ENCODE results near the gene KIF12. TPM values are rescaled to one million over a fixed set of nuclear protein-coding genes. Genes with fewer than 3 reads are reported as not detected.

KIF12 gene
- total RNA-seq, 1 donor from 2014 or later, result 15.8 TPM

- DNase-seq (ENCODE audit: low read depth), result no peak
- Histone ChIP-seq H3K27me3 (ENCODE audit: control insufficient read depth, insufficient read depth, low read length) (peaks cover 13% of the 10 kb centered on the region), H3K36me3 (ENCODE audit: control insufficient read depth, insufficient read depth, low read length) (no peaks in the 10 kb centered on the region), H3K4me3 (ENCODE audit: low read depth, low read length) (no peak overlapping the region)
- TF ChIP-seq CTCF (IDR thresholded peaks at IDR 0.05; ENCODE audit: insufficient read depth, low read length, poor library complexity, severe bottlenecking), result no peak
Measured at GRCh38 chr9:114115654-114116125, 16.6 kb upstream of the KIF12 start.

GRCh38 chr9:114114364-114114763 lies 15.3 kb upstream of the KIF12 start:
- no peaks in the 10 kb centered on the region for H3K36me3 ChIP-seq (ENCODE audit: control insufficient read depth, insufficient read depth, low read length)
- TF ChIP-seq CTCF (IDR thresholded peaks at IDR 0.05; ENCODE audit: insufficient read depth, low read length, poor library complexity, severe bottlenecking), result no peak
- no peak overlapping the region for H3K4me3 ChIP-seq (ENCODE audit: low read depth, low read length)
- H3K27me3 ChIP-seq (ENCODE audit: control insufficient read depth, insufficient read depth, low read length), result peaks cover 11% of the 10 kb centered on the region
- DNase-seq (ENCODE audit: low read depth), result no peak

GRCh38 chr9:114112778-114113584 lies 13.9 kb upstream of the KIF12 start:
- Histone ChIP-seq H3K4me3 (ENCODE audit: low read depth, low read length) (no peak overlapping the region), H3K36me3 (ENCODE audit: control insufficient read depth, insufficient read depth, low read length) (no peaks in the 10 kb centered on the region), H3K27me3 (ENCODE audit: control insufficient read depth, insufficient read depth, low read length) (peaks cover 5% of the 10 kb centered on the region)
- no peak for TF ChIP-seq CTCF (IDR thresholded peaks at IDR 0.05; ENCODE audit: insufficient read depth, low read length, poor library complexity, severe bottlenecking)
- DNase-seq (ENCODE audit: low read depth), result no peak

- DNase-seq (ENCODE audit: low read depth), result no peak
- no peaks in the 10 kb centered on the region for H3K36me3 ChIP-seq (ENCODE audit: control insufficient read depth, insufficient read depth, low read length)
Measured at GRCh38 chr9:114112325-114112724, 13.2 kb upstream of the KIF12 start.

GRCh38 chr9:114110180-114110579 lies 11.1 kb upstream of the KIF12 start:
- no peak for TF ChIP-seq CTCF (IDR thresholded peaks at IDR 0.05; ENCODE audit: insufficient read depth, low read length, poor library complexity, severe bottlenecking)
- peak; percentile 82 for DNase-seq (ENCODE audit: low read depth)
- no peak overlapping the region for H3K4me3 ChIP-seq (ENCODE audit: low read depth, low read length)
- no peaks in the 10 kb centered on the region for H3K27me3 ChIP-seq (ENCODE audit: control insufficient read depth, insufficient read depth, low read length)
- H3K36me3 ChIP-seq (ENCODE audit: control insufficient read depth, insufficient read depth, low read length), result no peaks in the 10 kb centered on the region

More at GRCh38 chr9:114112325-114112724, 13.2 kb upstream of the KIF12 start:
- no peak for TF ChIP-seq CTCF (IDR thresholded peaks at IDR 0.05; ENCODE audit: insufficient read depth, low read length, poor library complexity, severe bottlenecking)
- H3K4me3 ChIP-seq (ENCODE audit: low read depth, low read length), result no peak overlapping the region
- H3K27me3 ChIP-seq (ENCODE audit: control insufficient read depth, insufficient read depth, low read length), result peaks cover 5% of the 10 kb centered on the region
